OCI-LY3 (cell line): ENCODE data around the gene DPP6.

ENCODE experiments used
- H2AFZ ChIP-seq: fragments of 200-600, 300-600 bp; shearing (Covaris generic); 2 replicates; pipeline ENCODE4 v1.6.0; 2014; ENCODE audit warnings: antibody characterized with exemption, low read depth, low read length
- H3K27ac ChIP-seq: fragments of 200-600, 300-600 bp; sonication (generic); 2 replicates; pipeline ENCODE4 v1.5.1; 2014; ENCODE audit warnings: mild to moderate bottlenecking, low read length, moderate library complexity, mixed read lengths
- H3K27me3 ChIP-seq: fragments of 200-600, 300-600 bp; sonication (generic); 2 replicates; pipeline ENCODE4 v1.6.1; 2014; ENCODE audit warnings: low read depth, low read length, mixed read lengths
- H3K36me3 ChIP-seq: fragments of 200-600, 300-600 bp; sonication (generic); replicated peaks from 2 replicates; pipeline ENCODE3; 2014; ENCODE audit warnings: low read depth, low read length, mixed read lengths
- H3K4me1 ChIP-seq: fragments of 300-600, 200-600 bp; sonication (generic); 2 replicates; pipeline ENCODE4 v1.6.1; 2014; ENCODE audit warnings: low read length, mixed read lengths
- H3K4me2 ChIP-seq: fragments of 200-600, 300-600 bp; sonication (generic); 2 replicates; pipeline ENCODE4 v1.6.1; 2014; ENCODE audit warnings: low read length, mixed read lengths
- H3K4me3 ChIP-seq: fragments of 300-600, 200-600 bp; sonication (generic); 2 replicates; pipeline ENCODE4 v1.5.1; 2014; ENCODE audit warnings: antibody characterized with exemption, mild to moderate bottlenecking, low read length, moderate library complexity
- H3K79me2 ChIP-seq: fragments of 300-600, 200-600 bp; shearing (Covaris generic); 2 replicates; pipeline ENCODE4 v1.6.1; 2014; ENCODE audit warnings: mild to moderate bottlenecking, low read length, mixed read lengths
- H3K9ac ChIP-seq: fragments of 300-600, 200-600 bp; shearing (Covaris generic); 2 replicates; pipeline ENCODE4 v1.6.0; 2014; ENCODE audit warnings: mild to moderate bottlenecking, low read length, moderate library complexity
- H3K9me3 ChIP-seq: fragments of 200-600, 300-600 bp; shearing (Covaris generic); 2 replicates; pipeline ENCODE4 v1.6.1; 2014; ENCODE audit warnings: low read length, mixed read lengths; ENCODE audit not compliant: insufficient read depth
- H4K20me1 ChIP-seq: fragments of 200-600, 300-600 bp; sonication (generic); 2 replicates; pipeline ENCODE4 v1.6.1; 2016; ENCODE audit warnings: low read length, mixed read lengths; ENCODE audit not compliant: insufficient read depth
- CTCF ChIP-seq: fragments of 200-600, 300-600 bp; sonication (generic); IDR thresholded peaks from 2 replicates; pipeline ENCODE4 v1.5.1; 2014; ENCODE audit warnings: antibody characterized with exemption, low read length, low read depth
- EZH2phosphoT487 ChIP-seq: fragments of 200-600 bp; shearing (Covaris generic); IDR thresholded peaks from 2 replicates; pipeline ENCODE4 v1.6.1; 2018; ENCODE audit warnings: antibody characterized with exemption, mixed run types, low read depth

The DPP6 gene

GRCh38 chr7:154876516-154876915 lies 824.3 kb downstream of the DPP6 start:
- Histone ChIP-seq H3K79me2 (no peaks in the 10 kb centered on the region), H4K20me1 (0 out of 2 replicates have a peak, but pooled peaks cover 4% of the 10 kb centered on the region), H3K9ac (no peak overlapping the region), H3K4me3 (no peak overlapping the region), H3K9me3 (no peaks in the 10 kb centered on the region), H3K4me1 (no peaks in the 10 kb centered on the region), H3K36me3 (no peaks in the 10 kb centered on the region), H3K4me2 (no peak overlapping the region), H3K27me3 (peaks cover 30% of the 10 kb centered on the region), H2AFZ (no peak overlapping the region), H3K27ac (no peak overlapping the region)
- no peak for TF ChIP-seq CTCF
- no peak for TF ChIP-seq EZH2phosphoT487

GRCh38 chr7:154877031-154877430 lies 824.8 kb downstream of the DPP6 start:
- no peaks in the 10 kb centered on the region for H3K9me3 ChIP-seq

GRCh38 chr7:154879629-154880028 lies 827.4 kb downstream of the DPP6 start:
- no peak overlapping the region for H3K4me2 ChIP-seq
- H3K79me2 ChIP-seq: no peaks in the 10 kb centered on the region
- H3K36me3 ChIP-seq: no peaks in the 10 kb centered on the region
- H3K9ac ChIP-seq: no peak overlapping the region
- H2AFZ ChIP-seq: no peak overlapping the region
- no peak overlapping the region for H3K27ac ChIP-seq
- H3K4me1 ChIP-seq: no peaks in the 10 kb centered on the region
- 0 out of 2 replicates have a peak, but pooled peaks cover 2% of the 10 kb centered on the region for H4K20me1 ChIP-seq
- H3K9me3 ChIP-seq: no peaks in the 10 kb centered on the region
- no peak overlapping the region for H3K4me3 ChIP-seq
- peaks cover 14% of the 10 kb centered on the region for H3K27me3 ChIP-seq
- TF ChIP-seq EZH2phosphoT487 (no peak), CTCF (no peak)

More at GRCh38 chr7:154877031-154877430, 824.8 kb downstream of the DPP6 start:
- Histone ChIP-seq H2AFZ (no peak overlapping the region), H3K4me2 (no peak overlapping the region), H3K27ac (no peak overlapping the region), H3K27me3 (peaks cover 30% of the 10 kb centered on the region), H3K4me1 (no peaks in the 10 kb centered on the region), H3K36me3 (no peaks in the 10 kb centered on the region), H3K9ac (no peak overlapping the region), H4K20me1 (0 out of 2 replicates have a peak, but pooled peaks cover 4% of the 10 kb centered on the region), H3K79me2 (no peaks in the 10 kb centered on the region), H3K4me3 (no peak overlapping the region)
- TF ChIP-seq CTCF (no peak), EZH2phosphoT487 (no peak)

GRCh38 chr7:154880513-154880912 lies 828.3 kb downstream of the DPP6 start:
- TF ChIP-seq EZH2phosphoT487 (no peak), CTCF (no peak)
- Histone ChIP-seq H3K27ac (no peak overlapping the region), H3K4me3 (no peak overlapping the region), H3K9me3 (no peaks in the 10 kb centered on the region), H2AFZ (no peak overlapping the region), H4K20me1 (no peaks in the 10 kb centered on the region), H3K9ac (no peak overlapping the region), H3K27me3 (peaks cover 12% of the 10 kb centered on the region), H3K4me1 (no peaks in the 10 kb centered on the region), H3K79me2 (no peaks in the 10 kb centered on the region), H3K4me2 (no peak overlapping the region), H3K36me3 (no peaks in the 10 kb centered on the region)
